ENCODE data around the gene RAPGEF5. TPM values are rescaled to one million over a fixed set of nuclear protein-coding genes. Genes with fewer than 3 reads are reported as not detected.

RAPGEF5 gene
- total and polyA plus RNA-seq, 4 experiments from 2014 or later = not detected

- CTCF ChIA-PET (ENCODE audit: partially characterized antibody) = no interaction called here
- no peaks in the 10 kb centered on the region for H3K36me3 Mint-ChIP-seq
Observed at GRCh38 chr7:22210355-22210754, 146.6 kb downstream of the RAPGEF5 start.

GRCh38 chr7:22208799-22209198 is 148.2 kb downstream of the RAPGEF5 start:
- Histone ChIP-seq H3K4me3 (ENCODE audit: low read length in 2 of 2) (no peak overlapping the region), H3K9me3 (ENCODE audit: control insufficient read depth in 1 of 2, low read length in 2 of 2) (no peaks in the 10 kb centered on the region), H3K36me3 (ENCODE audit: insufficient read depth, low read length) (no peaks in the 10 kb centered on the region), H3K27ac (ENCODE audit: low read depth, low read length) (no peak overlapping the region), H3K27me3 (ENCODE audit: insufficient read depth, low read length) (no peaks in the 10 kb centered on the region), H3K4me1 (ENCODE audit: insufficient read depth, low read length) (no peaks in the 10 kb centered on the region)
- Mint-ChIP-seq H3K27me3 (peaks cover 7 to 14% of the 10 kb centered on the region in 2 donors), H3K4me1 (no peaks in the 10 kb centered on the region), H3K9me3 (no peaks in the 10 kb centered on the region), H3K4me3 (no peak overlapping the region), H3K27ac (no peak overlapping the region), H3K36me3 (no peaks in the 10 kb centered on the region)
- POLR2A ChIA-PET (ENCODE audit: partially characterized antibody) = no interaction called here
- CTCF ChIA-PET (ENCODE audit: partially characterized antibody) = no interaction called here
- intact Hi-C loops (cut with micrococcal nuclease) = no loop called here
- no peak for DNase-seq

More at GRCh38 chr7:22210355-22210754, 146.6 kb downstream of the RAPGEF5 start:
- Histone ChIP-seq H3K27me3 (ENCODE audit: insufficient read depth, low read length) (peaks cover 3% of the 10 kb centered on the region), H3K4me3 (ENCODE audit: low read length in 2 of 2) (no peak overlapping the region), H3K27ac (ENCODE audit: low read depth, low read length) (no peak overlapping the region), H3K9me3 (ENCODE audit: control insufficient read depth in 1 of 2, low read length in 2 of 2) (no peaks in the 10 kb centered on the region), H3K36me3 (ENCODE audit: insufficient read depth, low read length) (no peaks in the 10 kb centered on the region), H3K4me1 (ENCODE audit: insufficient read depth, low read length) (no peaks in the 10 kb centered on the region)
- no peak overlapping the region for H3K4me3 Mint-ChIP-seq
- intact Hi-C loops (cut with micrococcal nuclease) = no loop called here
- POLR2A ChIA-PET (ENCODE audit: partially characterized antibody) = no interaction called here
- H3K9me3 Mint-ChIP-seq = no peaks in the 10 kb centered on the region
- H3K4me1 Mint-ChIP-seq = no peaks in the 10 kb centered on the region
- no peak for DNase-seq
- peaks cover 10 to 19% of the 10 kb centered on the region in 2 donors for H3K27me3 Mint-ChIP-seq
- H3K27ac Mint-ChIP-seq = peak overlapping the region in 1 of 7 donors; percentile 2

- Mint-ChIP-seq H3K27ac (no peak overlapping the region), H3K4me3 (no peak overlapping the region), H3K27me3 (peaks cover 5 to 12% of the 10 kb centered on the region in 2 donors), H3K9me3 (no peaks in the 10 kb centered on the region), H3K36me3 (no peaks in the 10 kb centered on the region), H3K4me1 (no peaks in the 10 kb centered on the region)
- Histone ChIP-seq H3K36me3 (ENCODE audit: insufficient read depth, low read length) (no peaks in the 10 kb centered on the region), H3K9me3 (ENCODE audit: control insufficient read depth in 1 of 2, low read length in 2 of 2) (no peaks in the 10 kb centered on the region), H3K27ac (ENCODE audit: low read depth, low read length) (no peak overlapping the region), H3K4me3 (ENCODE audit: low read length in 2 of 2) (no peak overlapping the region), H3K27me3 (ENCODE audit: insufficient read depth, low read length) (no peaks in the 10 kb centered on the region), H3K4me1 (ENCODE audit: insufficient read depth, low read length) (no peaks in the 10 kb centered on the region)
- ChIA-PET POLR2A (ENCODE audit: partially characterized antibody) (no interaction called here), CTCF (ENCODE audit: partially characterized antibody) (no interaction called here)
- no peak for DNase-seq
- intact Hi-C loops (cut with micrococcal nuclease) = no loop called here
Observed at GRCh38 chr7:22207724-22208225, 149.2 kb downstream of the RAPGEF5 start.

- ChIA-PET POLR2A (ENCODE audit: partially characterized antibody) (no interaction called here), CTCF (ENCODE audit: partially characterized antibody) (no interaction called here)
- no peak overlapping the region for H3K27ac Mint-ChIP-seq
- no peaks in the 10 kb centered on the region for H3K36me3 Mint-ChIP-seq
- H3K27me3 ChIP-seq (ENCODE audit: insufficient read depth, low read length) = no peaks in the 10 kb centered on the region
- H3K27me3 Mint-ChIP-seq = peaks cover 2 to 8% of the 10 kb centered on the region in 2 donors
- H3K9me3 ChIP-seq (ENCODE audit: control insufficient read depth in 1 of 2, low read length in 2 of 2) = no peaks in the 10 kb centered on the region
- H3K9me3 Mint-ChIP-seq = no peaks in the 10 kb centered on the region
- no peak for DNase-seq
- H3K4me1 ChIP-seq (ENCODE audit: insufficient read depth, low read length) = no peaks in the 10 kb centered on the region
- no peak overlapping the region for H3K4me3 ChIP-seq (ENCODE audit: low read length in 2 of 2)
- no peaks in the 10 kb centered on the region for H3K36me3 ChIP-seq (ENCODE audit: insufficient read depth, low read length)
- intact Hi-C loops (cut with micrococcal nuclease) = no loop called here
- no peak overlapping the region for H3K4me3 Mint-ChIP-seq
- no peaks in the 10 kb centered on the region for H3K4me1 Mint-ChIP-seq
- no peak overlapping the region for H3K27ac ChIP-seq (ENCODE audit: low read depth, low read length)
Observed at GRCh38 chr7:22205631-22206030, 151.3 kb downstream of the RAPGEF5 start.

- intact Hi-C loops (cut with micrococcal nuclease) = no loop called here
- H3K9me3 Mint-ChIP-seq = no peaks in the 10 kb centered on the region
- no peaks in the 10 kb centered on the region for H3K36me3 Mint-ChIP-seq
- CTCF ChIA-PET (ENCODE audit: partially characterized antibody) = no interaction called here
- H3K4me3 Mint-ChIP-seq = no peak overlapping the region
- no peak overlapping the region for H3K27ac Mint-ChIP-seq
- no peaks in the 10 kb centered on the region for H3K27me3 ChIP-seq (ENCODE audit: insufficient read depth, low read length)
- H3K4me1 ChIP-seq (ENCODE audit: insufficient read depth, low read length) = no peaks in the 10 kb centered on the region
- no peak overlapping the region for H3K27ac ChIP-seq (ENCODE audit: low read depth, low read length)
- no peak overlapping the region for H3K4me3 ChIP-seq (ENCODE audit: low read length in 2 of 2)
- H3K4me1 Mint-ChIP-seq = no peaks in the 10 kb centered on the region
- H3K27me3 Mint-ChIP-seq = peaks cover 0 to 2% of the 10 kb centered on the region in 2 donors
- H3K9me3 ChIP-seq (ENCODE audit: control insufficient read depth in 1 of 2, low read length in 2 of 2) = no peaks in the 10 kb centered on the region
- no peak for DNase-seq
- POLR2A ChIA-PET (ENCODE audit: partially characterized antibody) = no interaction called here
- no peaks in the 10 kb centered on the region for H3K36me3 ChIP-seq (ENCODE audit: insufficient read depth, low read length)
Observed at GRCh38 chr7:22204312-22204711, 152.6 kb downstream of the RAPGEF5 start.

- peaks cover 0 to 2% of the 10 kb centered on the region in 2 donors for H3K27me3 Mint-ChIP-seq
- H3K36me3 ChIP-seq (ENCODE audit: insufficient read depth, low read length) = no peaks in the 10 kb centered on the region
- no peaks in the 10 kb centered on the region for H3K9me3 Mint-ChIP-seq
- H3K4me3 Mint-ChIP-seq = no peak overlapping the region
- H3K4me3 ChIP-seq (ENCODE audit: low read length in 2 of 2) = no peak overlapping the region
- no peaks in the 10 kb centered on the region for H3K4me1 Mint-ChIP-seq
- no peak for DNase-seq
- H3K4me1 ChIP-seq (ENCODE audit: insufficient read depth, low read length) = no peaks in the 10 kb centered on the region
- H3K27me3 ChIP-seq (ENCODE audit: insufficient read depth, low read length) = no peaks in the 10 kb centered on the region
- no peak overlapping the region for H3K27ac ChIP-seq (ENCODE audit: low read depth, low read length)
- no peaks in the 10 kb centered on the region for H3K36me3 Mint-ChIP-seq
- intact Hi-C loops (cut with micrococcal nuclease) = no loop called here
- CTCF ChIA-PET (ENCODE audit: partially characterized antibody) = no interaction called here
- H3K9me3 ChIP-seq (ENCODE audit: control insufficient read depth in 1 of 2, low read length in 2 of 2) = no peaks in the 10 kb centered on the region
- H3K27ac Mint-ChIP-seq = no peak overlapping the region
- POLR2A ChIA-PET (ENCODE audit: partially characterized antibody) = no interaction called here
Observed at GRCh38 chr7:22202141-22202540, 154.8 kb downstream of the RAPGEF5 start.

GRCh38 chr7:22201186-22201880 is 155.6 kb downstream of the RAPGEF5 start:
- ChIA-PET CTCF (ENCODE audit: partially characterized antibody) (no interaction called here), POLR2A (ENCODE audit: partially characterized antibody) (no interaction called here)
- no peaks in the 10 kb centered on the region for H3K9me3 Mint-ChIP-seq
- peaks cover 0 to 2% of the 10 kb centered on the region in 2 donors for H3K27me3 Mint-ChIP-seq
- Histone ChIP-seq H3K4me1 (ENCODE audit: insufficient read depth, low read length) (no peaks in the 10 kb centered on the region), H3K4me3 (ENCODE audit: low read length in 2 of 2) (no peak overlapping the region), H3K27me3 (ENCODE audit: insufficient read depth, low read length) (no peaks in the 10 kb centered on the region), H3K27ac (ENCODE audit: low read depth, low read length) (no peak overlapping the region), H3K9me3 (ENCODE audit: control insufficient read depth in 1 of 2, low read length in 2 of 2) (no peaks in the 10 kb centered on the region), H3K36me3 (ENCODE audit: insufficient read depth, low read length) (no peaks in the 10 kb centered on the region)
- intact Hi-C loops (cut with micrococcal nuclease) = no loop called here
- no peaks in the 10 kb centered on the region for H3K36me3 Mint-ChIP-seq
- DNase-seq = no peak
- no peaks in the 10 kb centered on the region for H3K4me1 Mint-ChIP-seq
- no peak overlapping the region for H3K27ac Mint-ChIP-seq
- no peak overlapping the region for H3K4me3 Mint-ChIP-seq
